H1 (cell line): Measurements from ENCODE around the gene SLC26A8. TPM values are rescaled to one million over a fixed set of nuclear protein-coding genes. Genes with fewer than 3 reads are reported as not detected.

Experiments used
- CTCF ChIA-PET: fragments of 300-600 bp; sonication (Branson Sonifier 250); formaldehyde crosslinking; loops from one replicate; lab custom pipeline; 2021; ENCODE audit not compliant: partially characterized antibody; lab: Charles Lee
- POLR2A ChIA-PET: fragments of 300-600 bp; sonication (Branson Sonifier 250); formaldehyde crosslinking; loops from one replicate; lab custom pipeline; 2021; ENCODE audit warnings: inconsistent platforms; ENCODE audit not compliant: partially characterized antibody; lab: Charles Lee
- DNase-seq, 2 experiments: peaks; one replicate each; pipeline versions ENCODE4 v3.0.0 to v3.0.0-alpha.2; 2010 to 2022; ENCODE audit warnings: low spot score in 2 of 2, low read depth in 1 of 2, mixed read lengths in 1 of 2
- FAIRE-seq: peaks from 2 replicates; lab custom pipeline; 2011; peaks lifted over from hg19 to GRCh38; lab: Jason Lieb, UNC
- H2AFZ ChIP-seq: 2 replicates; pipeline ENCODE4 v1.8.1; 2012; ENCODE audit warnings: low read length, inconsistent platforms
- H2AK5ac ChIP-seq: 2 replicates; pipeline ENCODE4 v1.6.1; 2013; ENCODE audit warnings: low read depth, low read length
- H2BK120ac ChIP-seq: replicated peaks from 2 replicates; pipeline ENCODE3; 2013; ENCODE audit warnings: low read depth, low read length, inconsistent platforms
- H2BK12ac ChIP-seq: 2 replicates; pipeline ENCODE4 v1.6.1; 2013; ENCODE audit warnings: low read depth, low read length
- H2BK15ac ChIP-seq: 2 replicates; pipeline ENCODE4 v1.6.1; 2013; ENCODE audit warnings: low read length
- H2BK20ac ChIP-seq: 2 replicates; pipeline ENCODE4 v1.6.1; 2013; ENCODE audit warnings: low read length
- H2BK5ac ChIP-seq: 2 replicates; pipeline ENCODE4 v1.6.1; 2013; ENCODE audit warnings: low read depth, low read length
- H3K14ac ChIP-seq: 2 replicates; pipeline ENCODE4 v1.6.1; 2013; ENCODE audit warnings: inconsistent platforms; ENCODE audit not compliant: insufficient read length
- H3K18ac ChIP-seq: 2 replicates; pipeline ENCODE4 v1.6.1; 2013; ENCODE audit warnings: low read length; ENCODE audit errors: extremely low read depth
- H3K23ac ChIP-seq: 2 replicates; pipeline ENCODE4 v1.6.1; 2013; ENCODE audit warnings: inconsistent platforms; ENCODE audit not compliant: insufficient read length
- H3K23me2 ChIP-seq: 2 replicates; pipeline ENCODE4 v1.6.1; 2013; ENCODE audit warnings: low read depth, low read length
- H3K27ac ChIP-seq: 2 replicates; pipeline ENCODE4 v1.6.1; 2011; ENCODE audit warnings: low read depth, low read length, inconsistent platforms
- H3K27me3 ChIP-seq, 4 experiments: replicated peaks in 1 of 4; 1 replicate in 1 of 4; 2 replicates in 3 of 4; pipeline versions ENCODE4 v1.6.1 to v1.8.1; 2011 to 2013; ENCODE audit warnings: low read length in 3 of 4, mild to moderate bottlenecking in 3 of 4, inconsistent platforms in 2 of 4, mixed read lengths in 2 of 4, moderate library complexity in 1 of 4; ENCODE audit not compliant: control insufficient read depth in 3 of 4, insufficient read depth in 3 of 4; ENCODE audit errors: extremely low read depth in 1 of 4
- H3K36me3 ChIP-seq, 4 experiments: 2 replicates each; pipeline versions ENCODE4 v1.6.1 to v1.8.1; 2011 to 2013; ENCODE audit warnings: mild to moderate bottlenecking in 4 of 4, low read length in 3 of 4, moderate library complexity in 2 of 4, control low read depth in 1 of 4, inconsistent platforms in 1 of 4; ENCODE audit not compliant: insufficient read depth in 4 of 4, control insufficient read depth in 2 of 4
- H3K4ac ChIP-seq: replicated peaks from 2 replicates; pipeline ENCODE3; 2013; ENCODE audit warnings: low read length, low read depth, mixed read lengths, inconsistent platforms; ENCODE audit not compliant: insufficient read length
- H3K4me1 ChIP-seq, 4 experiments: replicated peaks in 1 of 4; 1 replicate in 1 of 4; 2 replicates in 3 of 4; pipeline versions ENCODE4 v1.6.1 to v1.8.1; 2011 to 2013; ENCODE audit warnings: low read length in 3 of 4, inconsistent platforms in 2 of 4, mixed read lengths in 1 of 4; ENCODE audit not compliant: insufficient read depth in 4 of 4, control insufficient read depth in 3 of 4
- H3K4me2 ChIP-seq, 2 experiments: 2 replicates each; pipeline versions ENCODE4 v1.6.1 to v1.8.1; 2011 to 2013; ENCODE audit warnings: low read depth in 2 of 2, low read length in 2 of 2, control low read depth in 1 of 2, inconsistent platforms in 1 of 2, mild to moderate bottlenecking in 1 of 2; ENCODE audit not compliant: insufficient read depth in 1 of 2
- H3K4me3 ChIP-seq, 4 experiments: fragments of 200-600, 300-600 bp in 1 of 4; sonication (generic), shearing (Covaris generic), sonication (Bioruptor Twin) in 1 of 4; 2 replicates each; pipeline versions ENCODE4 v1.5.1 to v1.8.1; 2011 to 2016; ENCODE audit warnings: low read length in 4 of 4, low read depth in 3 of 4, control low read depth in 2 of 4, inconsistent platforms in 2 of 4, mild to moderate bottlenecking in 2 of 4, mixed read lengths in 1 of 4, moderate library complexity in 1 of 4; ENCODE audit not compliant: insufficient read depth in 2 of 4; ENCODE audit errors: extremely low read depth in 1 of 4
- H3K56ac ChIP-seq: replicated peaks from 2 replicates; pipeline ENCODE3; 2013; ENCODE audit warnings: low read depth, mild to moderate bottlenecking, mixed read lengths, low read length, inconsistent platforms; ENCODE audit not compliant: insufficient read length
- H3K79me1 ChIP-seq: 2 replicates; pipeline ENCODE4 v1.6.1; 2013; ENCODE audit warnings: low read depth, low read length, control low read depth
- H3K79me2 ChIP-seq, 2 experiments: 2 replicates each; pipeline versions ENCODE4 v1.6.1 to v1.8.1; 2012 to 2013; ENCODE audit warnings: low read length in 2 of 2, mild to moderate bottlenecking in 2 of 2, inconsistent platforms in 1 of 2; ENCODE audit not compliant: insufficient read depth in 2 of 2, control insufficient read depth in 1 of 2
- H3K9ac ChIP-seq, 4 experiments: replicated peaks in 1 of 4; 1 replicate in 1 of 4; 2 replicates in 3 of 4; pipeline versions ENCODE4 v1.6.1 to v1.8.1; 2011 to 2013; ENCODE audit warnings: low read depth in 3 of 4, low read length in 3 of 4, control low read depth in 2 of 4, mild to moderate bottlenecking in 2 of 4, moderate library complexity in 2 of 4, inconsistent platforms in 1 of 4; ENCODE audit errors: extremely low read depth in 1 of 4
- H3K9me3 ChIP-seq, 2 experiments: 2 replicates each; pipeline versions ENCODE4 v1.6.1 to v1.8.1; 2012 to 2013; ENCODE audit warnings: mild to moderate bottlenecking in 2 of 2, moderate library complexity in 2 of 2, control low read depth in 1 of 2, inconsistent platforms in 1 of 2, low read depth in 1 of 2, low read length in 1 of 2, mixed read lengths in 1 of 2; ENCODE audit not compliant: insufficient read depth in 2 of 2
- H4K20me1 ChIP-seq, 2 experiments: replicated peaks in 1 of 2; 2 replicates each; pipeline versions ENCODE3 to v1.8.1; 2011 to 2013; ENCODE audit warnings: inconsistent platforms in 2 of 2, low read length in 2 of 2, mild to moderate bottlenecking in 1 of 2; ENCODE audit not compliant: insufficient read depth in 2 of 2, control insufficient read depth in 1 of 2
- H4K5ac ChIP-seq: 2 replicates; pipeline ENCODE4 v1.6.1; 2013; ENCODE audit warnings: low read length, low read depth, mixed read lengths, inconsistent platforms; ENCODE audit not compliant: insufficient read length
- H4K8ac ChIP-seq: 2 replicates; pipeline ENCODE4 v1.8.0; 2013; ENCODE audit warnings: mild to moderate bottlenecking, moderate library complexity, low read length, inconsistent platforms; ENCODE audit not compliant: insufficient read depth; ENCODE audit errors: extremely low read depth
- H4K91ac ChIP-seq: replicated peaks from 2 replicates; pipeline ENCODE3; 2013; ENCODE audit warnings: low read length, mixed read lengths, inconsistent platforms; ENCODE audit not compliant: insufficient read length
- CTBP2 ChIP-seq: IDR thresholded peaks from 2 replicates; pipeline ENCODE4 v1.7.0; 2011; ENCODE audit warnings: borderline replicate concordance, mild to moderate bottlenecking, moderate library complexity, mixed read lengths, low read length; ENCODE audit not compliant: insufficient read depth, insufficient read length
- E2F6 ChIP-seq: IDR thresholded peaks from 2 replicates; pipeline ENCODE4 v1.6.1; 2012; ENCODE audit warnings: inconsistent platforms
- EZH2 ChIP-seq: fragments of 200-600 bp; sonication (generic); IDR thresholded peaks from 2 replicates; pipeline ENCODE4 v1.7.1; 2012; ENCODE audit warnings: low read depth, mild to moderate bottlenecking, moderate library complexity, low read length, inconsistent platforms; ENCODE audit not compliant: severe bottlenecking
- HDAC6 ChIP-seq: IDR thresholded peaks from one replicate; pipeline ENCODE4 v1.7.1; 2012; ENCODE audit warnings: low read depth, mild to moderate bottlenecking, inconsistent platforms, low read length, moderate library complexity
- KDM5A ChIP-seq: fragments of 200-600 bp; IDR thresholded peaks from 2 replicates; pipeline ENCODE4 v1.7.1; 2012; ENCODE audit warnings: mild to moderate bottlenecking, low read length, inconsistent platforms, mixed read lengths
- NANOG ChIP-seq: IDR thresholded peaks from 2 replicates; pipeline ENCODE4 v1.6.1; 2011; ENCODE audit warnings: low read length, low read depth, mild to moderate bottlenecking, inconsistent platforms; ENCODE audit not compliant: insufficient read depth, poor library complexity, severe bottlenecking
- SP1 ChIP-seq: IDR thresholded peaks from 2 replicates; pipeline ENCODE4 v1.6.1; 2011; ENCODE audit warnings: low read depth, low read length
- SRF ChIP-seq: IDR thresholded peaks from 2 replicates; pipeline ENCODE4 v1.6.1; 2011; ENCODE audit warnings: mild to moderate bottlenecking, low read depth, low read length, moderate library complexity
- ZNF274 ChIP-seq: IDR thresholded peaks from 2 replicates; pipeline ENCODE4 v1.7.0; 2012; ENCODE audit warnings: low read length, borderline replicate concordance; ENCODE audit errors: extremely low read depth
- WGBS, 2 experiments: shearing (Covaris generic) in 1 of 2; methylation state at CpG; one replicate each; pipeline versions ENCODE4 v1.1.6 to v1.1.7; 2013 to 2015; ENCODE audit warnings: low lambda C conversion rate in 2 of 2, mixed read lengths in 2 of 2, inconsistent platforms in 1 of 2, low coverage in 1 of 2, missing lambda C conversion rate in 1 of 2; ENCODE audit not compliant: insufficient replicate concordance in 2 of 2, insufficient coverage in 1 of 2, insufficient read length in 1 of 2; ENCODE audit errors: extremely low coverage in 1 of 2, missing lambda C conversion rate in 1 of 2; 5-methylcytosine and 5-hydroxymethylcytosine counted together
- polyA plus RNA-seq, 7 experiments: library from polyadenylated mRNA; depleted of rRNA in 3 of 7; stranded (reverse) in 5 of 7; unstranded in 2 of 7; fragments of >200 nt in 5 of 7; fragments of 200-250 nt in 2 of 7; gene quantifications; 1 replicate in 5 of 7; 2 replicates in 1 of 7; 4 replicates in 1 of 7; pipeline versions ENCODE4 v1.2.1 to v1.2.3, GENCODE V29; 2011 to 2013; ENCODE audit warnings: missing spikeins in 2 of 7, mixed read lengths in 2 of 7
- total RNA-seq: library from RNA; stranded (reverse); fragmentation: NEBNext Ultra II Directional; extraction: Animal tissue kit (Norgen Biotek cat#: 25700); gene quantifications from 2 replicates; pipeline ENCODE4 v1.2.1, GENCODE V29; 2021

The SLC26A8 gene
- total and polyA plus RNA-seq, 2 of the 8 experiments (the other 6 are each of a cell fraction or from before 2014, with no cell fraction given) = 0.56 to 0.57 TPM

DNA sequence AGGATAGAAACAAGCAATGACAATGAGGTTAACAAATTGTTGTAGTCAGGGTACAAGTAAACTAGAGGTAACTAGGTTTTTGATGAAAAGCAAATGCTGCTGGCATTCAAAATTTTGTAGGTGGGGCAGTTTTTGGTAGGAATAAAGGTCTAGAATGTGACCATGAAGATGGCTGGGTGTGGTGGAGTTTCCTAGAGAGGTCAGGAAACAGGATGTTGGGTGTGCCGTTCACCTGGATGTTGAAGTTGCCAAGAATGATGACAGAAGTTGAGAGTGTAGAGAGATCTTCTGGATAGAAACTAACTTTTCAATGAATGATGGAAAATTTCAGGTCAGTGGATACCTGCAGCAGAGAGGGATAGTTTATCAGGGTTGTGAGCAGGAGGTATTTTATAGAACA, 25.9 kb upstream of the SLC26A8 start:
- Histone ChIP-seq H2BK15ac (no peak overlapping the region), H2AK5ac (no peak overlapping the region), H2BK120ac (no peak overlapping the region), H3K14ac (no peak overlapping the region), H4K8ac (no peak overlapping the region), H3K4me1 (no peaks in the 10 kb centered on the region), H2BK5ac (no peak overlapping the region), H3K4ac (no peak overlapping the region), H3K27ac (no peak overlapping the region), H2BK12ac (no peak overlapping the region), H3K79me2 (peaks cover 4 to 43% of the 10 kb centered on the region in 2 experiments; a peak in 3 of 4 replicates), H3K23ac (no peak overlapping the region), H3K4me2 (no peak overlapping the region), H3K9ac (no peak overlapping the region), H4K20me1 (peaks cover 3 to 6% of the 10 kb centered on the region in 2 experiments), H3K56ac (no peak overlapping the region), H3K4me3 (no peak overlapping the region), H3K18ac (no peak overlapping the region), H2AFZ (no peak overlapping the region), H3K27me3 (no peaks in the 10 kb centered on the region), H3K79me1 (peaks cover 6% of the 10 kb centered on the region), H4K91ac (no peak overlapping the region), H2BK20ac (no peak overlapping the region), H4K5ac (no peak overlapping the region), H3K23me2 (no peaks in the 10 kb centered on the region), H3K9me3 (no peaks in the 10 kb centered on the region), H3K36me3 (peaks cover 0 to 10% (median 0%) of the 10 kb centered on the region in 4 experiments; a peak in 1 of 8 replicates)
- ChIA-PET POLR2A (no interaction called here), CTCF (no interaction called here)
- DNase-seq (no peak), FAIRE-seq (no peak)
- no peak for TF ChIP-seq SP1
- no peak for TF ChIP-seq CTBP2
- no peak for TF ChIP-seq SRF
- TF ChIP-seq ZNF274 = no peak
- TF ChIP-seq E2F6 = no peak
- no peak for TF ChIP-seq NANOG
- no peak for TF ChIP-seq KDM5A
- no peak for TF ChIP-seq HDAC6
- TF ChIP-seq EZH2 = no peak
- WGBS, 2 experiments = 100% methylated on average over 1 of the region's 1 CpG; no CpG with 5 or more reads in 1 of the 2 experiments
